ENCODE data around the gene CFAP77. TPM values are rescaled to one million over a fixed set of nuclear protein-coding genes. Genes with fewer than 3 reads are reported as not detected.

Gene CFAP77
- total and polyA plus RNA-seq, 9 of the 15 experiments (the other 6 are each of a cell fraction or from before 2014, with no cell fraction given), result not detected

GRCh38 chr9:132582786-132583583 lies 173.0 kb downstream of the CFAP77 start (continued):
- TF ChIP-seq CUX1 (CRISPR knock-in tag; IDR thresholded peaks at IDR 0.05) (no peak), CBFA2T2 (conservative IDR thresholded peaks at IDR 0.05) (no peak), ZFPM2 (CRISPR knock-in tag; IDR thresholded peaks at IDR 0.05) (no peak), MED1 (CRISPR knock-in tag; IDR thresholded peaks at IDR 0.05; ENCODE audit: borderline replicate concordance) (no peak), USF1 (CRISPR knock-in tag; IDR thresholded peaks at IDR 0.05) (no peak), TRIM24 (IDR thresholded peaks at IDR 0.05) (no peak)

All from K562 (cell line).